SU-DHL-6 (cell line): ENCODE data around the gene IKZF5.

Source experiments
- H2AFZ ChIP-seq: fragments of 200-600 bp; sonication (generic); 2 replicates; pipeline ENCODE4 v1.6.1; 2014; ENCODE audit warnings: low read depth, mild to moderate bottlenecking, moderate library complexity, mixed read lengths, antibody characterized with exemption, low read length; ENCODE audit not compliant: severe bottlenecking
- H3F3A ChIP-seq: fragments of 200-600 bp; shearing (Covaris generic); 2 replicates; pipeline ENCODE4 v1.6.0; 2016; ENCODE audit warnings: antibody characterized with exemption, mild to moderate bottlenecking; ENCODE audit not compliant: insufficient read depth
- H3K27ac ChIP-seq: fragments of 200-600 bp; sonication (generic); 2 replicates; pipeline ENCODE4 v1.5.1; 2016; ENCODE audit warnings: low read depth, mild to moderate bottlenecking, low read length, moderate library complexity, mixed read lengths
- H3K27me3 ChIP-seq: fragments of 200-600 bp; sonication (generic), shearing (Covaris generic); 2 replicates; pipeline ENCODE4 v1.6.0; 2014; ENCODE audit warnings: mild to moderate bottlenecking, low read length
- H3K36me3 ChIP-seq: fragments of 200-600 bp; sonication (generic); 2 replicates; pipeline ENCODE4 v1.6.1; 2014; ENCODE audit warnings: mild to moderate bottlenecking, low read length, mixed read lengths
- H3K4me2 ChIP-seq: fragments of 300-600, 200-600 bp; shearing (Covaris generic), sonication (generic); 2 replicates; pipeline ENCODE4 v1.6.0; 2014; ENCODE audit warnings: low read length, low read depth, mild to moderate bottlenecking; ENCODE audit not compliant: poor library complexity, severe bottlenecking
- H3K4me3 ChIP-seq: fragments of 200-600 bp; sonication (generic); 2 replicates; pipeline ENCODE4 v1.5.1; 2014; ENCODE audit warnings: antibody characterized with exemption, low read length, mild to moderate bottlenecking, mixed read lengths; ENCODE audit not compliant: insufficient read depth, poor library complexity, severe bottlenecking
- H3K79me2 ChIP-seq: fragments of 200-600 bp; sonication (generic); 2 replicates; pipeline ENCODE4 v1.6.1; 2014; ENCODE audit warnings: mild to moderate bottlenecking, low read length, moderate library complexity; ENCODE audit not compliant: insufficient read depth
- H3K9ac ChIP-seq: fragments of 200-600 bp; sonication (generic); 2 replicates; pipeline ENCODE4 v1.7.0; 2014; ENCODE audit warnings: mild to moderate bottlenecking, low read length
- H3K9me2 ChIP-seq: fragments of 200-600 bp; sonication (generic); replicated peaks from 2 replicates; pipeline ENCODE4 v1.6.1; 2014; ENCODE audit warnings: low read length; ENCODE audit not compliant: insufficient read depth
- H3K9me3 ChIP-seq: fragments of 200-600 bp; sonication (generic); 2 replicates; pipeline ENCODE4 v1.6.1; 2014; ENCODE audit warnings: low read length, mixed read lengths; ENCODE audit not compliant: insufficient read depth
- H4K20me1 ChIP-seq: fragments of 200-600 bp; sonication (generic); 2 replicates; pipeline ENCODE4 v1.6.1; 2014; ENCODE audit warnings: low read depth, mild to moderate bottlenecking, antibody characterized with exemption, low read length, moderate library complexity, mixed read lengths
- EZH2phosphoT487 ChIP-seq: fragments of 200-600 bp; sonication (generic), shearing (Covaris generic); conservative IDR thresholded peaks from 2 replicates; pipeline ENCODE4 v1.6.1; 2018; ENCODE audit warnings: mild to moderate bottlenecking, antibody characterized with exemption, low read length, moderate library complexity, mixed read lengths
- TF ChIP-seq, protein P1 (sequence below): fragments of 200-600 bp; sonication (generic); IDR thresholded peaks from one replicate; pipeline ENCODE4 v1.5.1; 2017; ENCODE audit warnings: antibody characterized with exemption, mild to moderate bottlenecking, low read length, moderate library complexity; ENCODE audit not compliant: insufficient read depth, poor library complexity, severe bottlenecking

The IKZF5 gene

DNA sequence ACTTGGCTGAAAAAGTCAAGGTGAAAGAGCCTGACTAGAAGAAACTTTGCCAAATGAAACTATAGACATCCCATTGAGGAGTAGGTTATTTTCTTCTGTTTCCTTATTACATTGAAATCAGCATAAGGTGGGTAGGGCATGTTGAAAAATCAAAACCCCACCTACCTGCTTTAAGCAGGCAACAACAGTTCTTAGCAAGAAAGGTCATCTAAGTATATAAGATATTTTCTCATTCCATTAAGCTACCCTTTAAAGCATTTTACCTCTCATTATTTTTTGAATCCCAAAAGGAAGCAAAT lies 31.0 kb upstream of the IKZF5 start:
- no peak overlapping the region for H3K4me3 ChIP-seq
- H3K9me2 ChIP-seq: no peaks in the 10 kb centered on the region
- H3K79me2 ChIP-seq: no peaks in the 10 kb centered on the region
- H3K9me3 ChIP-seq: no peaks in the 10 kb centered on the region
- no peak overlapping the region for H3K9ac ChIP-seq
- H3K27me3 ChIP-seq: no peaks in the 10 kb centered on the region
- TF ChIP-seq EZH2phosphoT487: no peak
- TF ChIP-seq, protein P1, sequence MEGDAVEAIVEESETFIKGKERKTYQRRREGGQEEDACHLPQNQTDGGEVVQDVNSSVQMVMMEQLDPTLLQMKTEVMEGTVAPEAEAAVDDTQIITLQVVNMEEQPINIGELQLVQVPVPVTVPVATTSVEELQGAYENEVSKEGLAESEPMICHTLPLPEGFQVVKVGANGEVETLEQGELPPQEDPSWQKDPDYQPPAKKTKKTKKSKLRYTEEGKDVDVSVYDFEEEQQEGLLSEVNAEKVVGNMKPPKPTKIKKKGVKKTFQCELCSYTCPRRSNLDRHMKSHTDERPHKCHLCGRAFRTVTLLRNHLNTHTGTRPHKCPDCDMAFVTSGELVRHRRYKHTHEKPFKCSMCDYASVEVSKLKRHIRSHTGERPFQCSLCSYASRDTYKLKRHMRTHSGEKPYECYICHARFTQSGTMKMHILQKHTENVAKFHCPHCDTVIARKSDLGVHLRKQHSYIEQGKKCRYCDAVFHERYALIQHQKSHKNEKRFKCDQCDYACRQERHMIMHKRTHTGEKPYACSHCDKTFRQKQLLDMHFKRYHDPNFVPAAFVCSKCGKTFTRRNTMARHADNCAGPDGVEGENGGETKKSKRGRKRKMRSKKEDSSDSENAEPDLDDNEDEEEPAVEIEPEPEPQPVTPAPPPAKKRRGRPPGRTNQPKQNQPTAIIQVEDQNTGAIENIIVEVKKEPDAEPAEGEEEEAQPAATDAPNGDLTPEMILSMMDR: no peak
- no peaks in the 10 kb centered on the region for H4K20me1 ChIP-seq
- H3K27ac ChIP-seq: no peak overlapping the region
- no peaks in the 10 kb centered on the region for H3K36me3 ChIP-seq
- no peaks in the 10 kb centered on the region for H3F3A ChIP-seq
- no peak overlapping the region for H2AFZ ChIP-seq
- H3K4me2 ChIP-seq: no peak overlapping the region

DNA sequence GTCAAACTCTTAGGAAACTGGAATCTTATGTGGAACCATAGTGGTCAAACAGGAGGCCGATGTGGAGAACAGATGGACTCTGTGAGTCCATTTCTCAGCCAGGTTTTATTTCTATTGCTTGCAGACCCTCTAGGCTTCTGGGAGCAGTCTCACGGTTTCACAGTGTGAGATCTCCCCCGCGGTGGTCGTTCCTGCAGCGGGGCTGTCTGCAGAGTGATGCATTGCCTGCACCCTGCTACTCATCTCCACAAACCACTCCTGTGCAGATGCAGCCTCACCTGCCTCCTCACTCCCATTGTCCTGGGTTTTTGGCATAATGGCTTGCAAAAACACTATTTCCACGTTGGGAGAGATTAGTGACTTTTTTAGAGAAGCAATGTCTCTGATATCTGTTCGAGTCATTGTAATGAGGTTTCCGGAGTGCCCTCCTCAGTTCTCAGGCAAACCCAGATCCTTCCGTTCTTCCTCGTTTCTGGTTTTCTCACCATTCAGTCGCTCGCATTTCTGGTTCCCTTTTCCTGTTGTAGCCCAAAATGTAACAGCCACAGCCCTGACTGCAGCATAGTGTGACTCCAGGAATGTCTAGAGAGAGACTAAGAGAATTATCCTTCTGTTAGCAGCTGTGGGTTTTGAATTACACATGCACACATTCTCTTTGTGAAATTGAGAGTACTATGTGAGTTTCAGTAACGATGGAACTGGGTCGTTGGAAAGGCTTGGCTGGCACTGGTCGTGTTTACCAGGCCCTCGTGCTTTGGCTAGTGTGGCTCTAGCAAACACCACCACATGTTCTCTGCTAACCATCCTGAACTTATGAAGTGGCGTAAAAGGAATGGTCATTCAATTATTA lies 30.4 kb upstream of the IKZF5 start:
- no peak overlapping the region for H3K4me2 ChIP-seq
- H4K20me1 ChIP-seq: no peaks in the 10 kb centered on the region
- no peaks in the 10 kb centered on the region for H3F3A ChIP-seq
- no peak overlapping the region for H3K9ac ChIP-seq
- no peaks in the 10 kb centered on the region for H3K27me3 ChIP-seq
- H3K9me3 ChIP-seq: no peaks in the 10 kb centered on the region
- H3K27ac ChIP-seq: no peak overlapping the region
- TF ChIP-seq EZH2phosphoT487: no peak
- TF ChIP-seq, protein P1: no peak
- no peaks in the 10 kb centered on the region for H3K36me3 ChIP-seq
- no peak overlapping the region for H2AFZ ChIP-seq
- H3K9me2 ChIP-seq: no peaks in the 10 kb centered on the region
- no peak overlapping the region for H3K4me3 ChIP-seq
- H3K79me2 ChIP-seq: no peaks in the 10 kb centered on the region

DNA sequence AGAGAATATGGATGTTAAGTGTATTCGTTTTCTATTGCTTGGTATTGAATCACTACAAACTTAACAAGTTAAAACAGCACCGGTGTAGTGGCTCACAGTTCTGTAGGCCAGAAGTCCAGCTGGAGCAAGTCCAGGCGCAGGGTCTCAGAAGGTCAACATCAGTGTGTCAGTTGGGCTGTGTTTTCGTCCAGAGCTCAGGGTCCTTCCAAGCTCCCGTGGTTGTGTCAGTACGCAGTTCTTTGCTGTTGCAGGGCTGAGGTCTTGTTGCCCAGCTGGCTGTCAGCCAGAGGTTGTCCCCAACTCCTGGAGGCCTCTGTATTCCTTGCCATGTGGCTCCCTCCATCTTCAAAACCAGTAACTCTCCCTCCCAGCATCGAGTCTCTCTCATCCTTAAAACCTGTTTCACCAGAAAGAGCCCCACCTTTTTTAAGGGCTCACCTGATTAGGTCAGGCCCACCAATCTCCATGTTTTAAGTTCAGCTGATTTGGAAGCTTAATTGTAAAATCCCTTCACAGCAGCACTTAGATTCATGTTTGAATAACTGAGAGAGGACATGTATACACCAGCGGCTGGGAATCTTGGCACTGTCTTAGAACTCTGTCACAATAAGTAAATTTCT lies 27.0 kb upstream of the IKZF5 start:
- Histone ChIP-seq H3K4me2 (no peak overlapping the region), H3K36me3 (no peaks in the 10 kb centered on the region), H3K4me3 (no peak overlapping the region), H2AFZ (no peak overlapping the region), H3K27me3 (no peaks in the 10 kb centered on the region), H3K27ac (no peak overlapping the region), H3K9ac (no peak overlapping the region), H3F3A (no peaks in the 10 kb centered on the region), H3K79me2 (no peaks in the 10 kb centered on the region), H4K20me1 (no peaks in the 10 kb centered on the region), H3K9me2 (no peaks in the 10 kb centered on the region), H3K9me3 (no peaks in the 10 kb centered on the region)
- no peak for TF ChIP-seq EZH2phosphoT487
- TF ChIP-seq, protein P1: no peak
